ENCODE results near the gene SERF2. TPM values are rescaled to one million over a fixed set of nuclear protein-coding genes. Genes with fewer than 3 reads are reported as not detected.
"Not testable (repeated sequence)": the region's sequence is repeated elsewhere in the genome, so short reads cannot be mapped to it uniquely, and the experiment has no call there.

Gene SERF2
- total RNA-seq, 4 donors from 2014 or later: 520 to 903 (median 765) TPM

GRCh38 chr15:43799945-43800285, 7.8 kb downstream of the SERF2 start, which contains the start of gene SERINC4:
TSS of gene SERINC4 (minus strand) at chr15:43800220. CDS start at chr15:43799986, 234 bp downstream.
- DNase-seq: no peak
- intact Hi-C loops (cut with DNase I): no loop called here
- TF ChIP-seq CTCF (IDR thresholded peaks at IDR 0.05) (no peak), POLR2A (IDR thresholded peaks at IDR 0.05) (no peak)
- Histone ChIP-seq H3K9me3 (no peaks in the 10 kb centered on the region), H3K27me3 (no peaks in the 10 kb centered on the region), H3K36me3 (peaks cover 17 to 79% (median 18%) of the 10 kb centered on the region in 3 donors), H3K4me3 (peak within 1 kb of the TSS; percentile 79 to 86 (median 82)), H3K27ac (peak within 1 kb of the TSS; percentile 89 to 94 (median 94)), H3K4me1 (peaks cover 25 to 68% (median 30%) of the 10 kb centered on the region in 3 donors)
- 83 to 95% methylated on average over 6 of the region's 8 CpGs for WGBS, 2 donors

GRCh38 chr15:43800286-43801141, 8.4 kb downstream of the SERF2 start, which contains the start of gene HYPK:
TSS of gene HYPK (plus strand) at chr15:43800599. CDS start at chr15:43800623, 24 bp downstream.
- no peaks in the 10 kb centered on the region for H3K27me3 ChIP-seq
- peak within 1 kb of the TSS; percentile 79 to 86 (median 82) for H3K4me3 ChIP-seq
- peaks cover 23 to 62% (median 25%) of the 10 kb centered on the region in 3 donors for H3K4me1 ChIP-seq
- TF ChIP-seq CTCF (IDR thresholded peaks at IDR 0.05) (no peak), POLR2A (IDR thresholded peaks at IDR 0.05) (peak in 3 of 4 donors; percentile 35 to 75 (median 68))
- H3K36me3 ChIP-seq: peaks cover 12 to 79% (median 16%) of the 10 kb centered on the region in 3 donors
- intact Hi-C loops (cut with DNase I): no loop called here
- H3K9me3 ChIP-seq: no peaks in the 10 kb centered on the region
- peak within 1 kb of the TSS; percentile 89 to 94 (median 94) for H3K27ac ChIP-seq
- peak; percentile 74 for DNase-seq
- WGBS, 2 donors: 2 to 4% methylated on average over 40 to 44 of the region's 44 CpGs

GRCh38 chr15:43802676-43803075, 10.6 kb downstream of the SERF2 start:
- H3K4me3 ChIP-seq; H3K27ac ChIP-seq; H3K9me3 ChIP-seq; H3K27me3 ChIP-seq; intact Hi-C loops (cut with DNase I); DNase-seq: not testable (repeated sequence)
- Histone ChIP-seq H3K4me1 (peaks cover 21 to 41% (median 23%) of the 10 kb centered on the region in 3 donors), H3K36me3 (peaks cover 7 to 79% (median 24%) of the 10 kb centered on the region in 3 donors)
- WGBS, 2 donors: 92 to 93% methylated on average over 7 of the region's 7 CpGs

GRCh38 chr15:43808435-43808950, 16.4 kb downstream of the SERF2 start:
- TF ChIP-seq CTCF (IDR thresholded peaks at IDR 0.05) (no peak), POLR2A (IDR thresholded peaks at IDR 0.05) (no peak)
- WGBS, 2 donors: 89 to 97% methylated on average over 5 of the region's 5 CpGs
- Histone ChIP-seq H3K4me3 (no peak overlapping the region), H3K9me3 (no peaks in the 10 kb centered on the region), H3K27ac (no peak overlapping the region), H3K4me1 (no peaks in the 10 kb centered on the region), H3K27me3 (no peaks in the 10 kb centered on the region), H3K36me3 (peaks cover 23 to 100% (median 65%) of the 10 kb centered on the region in 3 donors)
- intact Hi-C loops (cut with DNase I): no loop called here
- no peak for DNase-seq

GRCh38 chr15:43808960-43809678, 17.0 kb downstream of the SERF2 start:
- TF ChIP-seq POLR2A (IDR thresholded peaks at IDR 0.05) (no peak), CTCF (IDR thresholded peaks at IDR 0.05) (no peak)
- DNase-seq: no peak
- no peak overlapping the region for H3K27ac ChIP-seq
- no peaks in the 10 kb centered on the region for H3K4me1 ChIP-seq
- H3K36me3 ChIP-seq: peaks cover 26 to 100% (median 71%) of the 10 kb centered on the region in 3 donors
- intact Hi-C loops (cut with DNase I): no loop called here
- no peaks in the 10 kb centered on the region for H3K9me3 ChIP-seq
- H3K27me3 ChIP-seq: no peaks in the 10 kb centered on the region
- 80 to 84% methylated on average over 6 of the region's 6 CpGs for WGBS, 2 donors
- no peak overlapping the region for H3K4me3 ChIP-seq

- 94 to 95% methylated on average over 5 of the region's 5 CpGs for WGBS, 2 donors
- H3K4me1 ChIP-seq; DNase-seq; H3K27me3 ChIP-seq; H3K27ac ChIP-seq; intact Hi-C loops (cut with DNase I); H3K9me3 ChIP-seq; H3K4me3 ChIP-seq: not testable (repeated sequence)
- peaks cover 20 to 96% (median 46%) of the 10 kb centered on the region in 3 donors for H3K36me3 ChIP-seq
Measured at GRCh38 chr15:43815064-43815463, 22.9 kb downstream of the SERF2 start.
